Fibroblast of villous mesenchyme (primary cell): ENCODE measurements around the gene SLC25A19. TPM values are rescaled to one million over a fixed set of nuclear protein-coding genes. Genes with fewer than 3 reads are reported as not detected.

Experiments
- DNase-seq: peaks from one replicate; pipeline ENCODE4 v3.0.0-alpha.2; 2010; ENCODE audit warnings: low read depth
- H3K4me3 ChIP-seq: 2 replicates; pipeline ENCODE4 v1.5.1; 2011; ENCODE audit warnings: low read depth, mild to moderate bottlenecking, low read length
- CTCF ChIP-seq: IDR thresholded peaks from 2 replicates; pipeline ENCODE4 v1.5.1; 2012; ENCODE audit warnings: low read depth, mild to moderate bottlenecking, low read length; ENCODE audit not compliant: insufficient read depth
- total RNA-seq: library from RNA; depleted of rRNA; stranded (reverse); fragments of >200 nt; gene quantifications from 2 replicates; pipeline ENCODE4 v1.2.3, GENCODE V29; 2012

The SLC25A19 gene
- total RNA-seq, 1 donor: 7.8 TPM

GRCh38 chr17:75249564-75249963 lies 39.7 kb downstream of the SLC25A19 start:
- H3K4me3 ChIP-seq: peak overlapping the region; percentile 53
- no peak for TF ChIP-seq CTCF
- no peak for DNase-seq

DNA sequence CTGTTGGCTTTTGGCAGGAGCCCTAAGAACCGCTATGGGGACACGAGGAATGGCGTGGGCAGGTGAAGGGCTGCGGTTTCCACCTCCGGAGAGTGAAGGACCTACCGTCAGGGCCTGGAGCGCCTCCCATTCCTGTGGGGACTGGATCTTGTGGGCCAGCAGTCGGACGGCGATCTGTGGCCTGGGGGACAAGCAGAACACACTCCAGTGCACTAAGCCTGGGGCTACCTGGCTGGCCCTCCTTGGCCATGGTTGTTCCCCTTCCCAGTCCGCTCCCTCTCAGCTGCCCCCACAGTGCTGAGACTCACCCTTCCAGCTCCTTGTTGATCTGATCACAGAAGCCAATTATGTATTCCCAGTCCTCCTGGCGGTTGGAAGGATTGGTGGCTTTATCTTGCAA lies 42.8 kb downstream of the SLC25A19 start:
- no peak for TF ChIP-seq CTCF
- no peak for DNase-seq
- no peak overlapping the region for H3K4me3 ChIP-seq

DNA sequence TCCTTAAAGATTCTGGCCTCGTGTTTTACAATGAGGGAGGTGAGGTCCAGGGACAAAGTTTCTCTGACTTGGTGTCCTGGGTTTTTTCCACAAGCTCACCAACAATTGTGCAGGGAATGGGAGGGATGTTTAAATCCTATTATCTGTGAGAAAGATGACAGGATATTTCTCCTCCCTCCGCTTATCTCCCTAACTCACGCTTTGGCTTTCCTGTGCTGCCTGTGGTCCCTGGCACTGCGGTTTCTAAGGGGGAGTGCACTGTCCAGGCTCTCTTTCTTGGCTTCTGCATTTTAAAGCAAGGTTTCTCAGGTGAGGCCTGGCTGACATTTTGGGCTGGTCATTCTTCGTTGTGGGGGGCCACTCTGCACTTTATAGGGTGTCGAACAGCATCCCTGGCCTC lies 44.2 kb downstream of the SLC25A19 start:
- DNase-seq: no peak
- no peak overlapping the region for H3K4me3 ChIP-seq
- TF ChIP-seq CTCF: no peak

GRCh38 chr17:75244133-75244866 lies 44.9 kb downstream of the SLC25A19 start:
- no peak for DNase-seq
- TF ChIP-seq CTCF: no peak
- no peak overlapping the region for H3K4me3 ChIP-seq

DNA sequence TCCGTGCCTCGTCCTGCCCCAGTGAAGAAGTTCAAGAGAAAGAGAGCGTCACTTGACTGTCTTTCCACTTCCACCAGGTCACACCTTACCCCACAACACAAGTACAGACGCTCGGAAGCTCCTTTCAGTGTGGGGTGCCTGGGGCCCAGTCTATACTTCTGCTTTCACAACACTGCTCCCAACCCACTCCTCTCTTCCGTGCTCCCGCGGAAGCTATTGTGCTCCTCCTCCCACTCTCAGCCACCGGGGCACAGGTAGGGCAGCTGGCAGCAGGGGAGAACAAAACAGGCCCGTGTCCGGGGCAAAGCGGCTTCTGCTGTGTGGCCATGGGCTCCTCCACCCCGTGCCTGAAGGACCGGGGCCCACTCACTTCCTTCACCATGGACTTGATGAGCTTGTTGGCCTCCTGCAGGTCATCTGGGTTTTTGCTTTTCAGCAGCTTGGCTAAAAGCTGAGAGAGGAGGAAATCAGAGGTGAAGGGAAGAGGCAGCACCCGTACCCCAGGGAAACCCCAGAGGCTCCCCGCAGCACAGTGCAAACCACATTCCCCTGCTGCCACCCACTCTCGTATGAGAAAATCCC lies 46.7 kb downstream of the SLC25A19 start:
- no peak for TF ChIP-seq CTCF
- no peak overlapping the region for H3K4me3 ChIP-seq
- DNase-seq: no peak

DNA sequence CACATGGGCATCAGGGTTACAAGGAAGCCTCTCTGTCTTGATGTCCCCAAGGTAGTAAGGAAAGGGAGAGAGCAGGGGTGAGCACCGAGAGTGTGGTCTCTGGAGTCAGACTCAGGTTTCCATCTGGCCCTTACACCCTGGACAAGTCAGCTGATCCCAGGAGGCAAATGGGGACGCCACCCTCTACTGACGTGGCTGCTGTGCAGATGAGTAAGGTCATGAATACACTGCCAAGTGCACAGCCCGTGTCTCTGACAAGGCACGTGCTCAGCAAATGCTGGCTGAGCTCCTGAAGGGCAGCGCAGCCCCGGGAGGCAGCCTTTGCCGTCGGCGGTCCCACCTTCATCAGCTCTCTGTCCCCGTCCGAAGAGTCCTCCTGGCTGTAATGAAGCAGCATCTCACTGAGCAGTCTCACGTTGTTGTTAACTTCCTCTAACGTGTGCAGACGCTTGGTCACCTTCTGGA lies 47.2 kb downstream of the SLC25A19 start:
- no peak for TF ChIP-seq CTCF

More for the DNA sequence above, 47.2 kb downstream of the SLC25A19 start:
- peak; percentile 39 for DNase-seq
- no peak overlapping the region for H3K4me3 ChIP-seq
